ENCODE data around the gene IGSF22. TPM values are rescaled to one million over a fixed set of nuclear protein-coding genes. Genes with fewer than 3 reads are reported as not detected.
A peak's percentile ranks its signal among the peaks of the same experiment; 100 is the strongest.
"Not testable (repeated sequence)": the region's sequence is repeated elsewhere in the genome, so short reads cannot be mapped to it uniquely, and the experiment has no call there.

IGSF22 gene
- total and polyA plus RNA-seq, 8 donors = 0.16 to 1.2 (median 0.69) TPM

GRCh38 chr11:18696638-18697225 is 29.3 kb downstream of the IGSF22 start:
- H3K4me1 ChIP-seq = peaks cover 0 to 6% (median 0%) of the 10 kb centered on the region in 3 donors
- H3K4me3 ChIP-seq = no peak overlapping the region
- no peak for FAIRE-seq
- H3K36me3 ChIP-seq = no peaks in the 10 kb centered on the region
- H3K27ac ChIP-seq = no peak overlapping the region
- TF ChIP-seq CTCF (IDR thresholded peaks at IDR 0.05) = no peak
- H3K27me3 ChIP-seq = no peaks in the 10 kb centered on the region
- intact Hi-C loops (cut with DNase I) = no loop called here
- ATAC-seq = no peak
- no peak for DNase-seq
- H3K9me3 ChIP-seq = no peaks in the 10 kb centered on the region
- WGBS, 2 donors = 78 to 88% methylated on average over 2 of the region's 2 CpGs

GRCh38 chr11:18692941-18693760 is 32.8 kb downstream of the IGSF22 start:
- Histone ChIP-seq H3K27me3 (no peaks in the 10 kb centered on the region), H3K4me3 (no peak overlapping the region), H3K9me3 (no peaks in the 10 kb centered on the region), H3K27ac (no peak overlapping the region), H3K36me3 (no peaks in the 10 kb centered on the region), H3K4me1 (no peaks in the 10 kb centered on the region)
- no peak for FAIRE-seq
- DNase-seq = no peak
- TF ChIP-seq CTCF (IDR thresholded peaks at IDR 0.05) = no peak
- WGBS, 2 donors = 60 to 67% methylated on average over 9 of the region's 9 CpGs
- intact Hi-C loops (cut with DNase I) = no loop called here
- no peak for ATAC-seq

DNA sequence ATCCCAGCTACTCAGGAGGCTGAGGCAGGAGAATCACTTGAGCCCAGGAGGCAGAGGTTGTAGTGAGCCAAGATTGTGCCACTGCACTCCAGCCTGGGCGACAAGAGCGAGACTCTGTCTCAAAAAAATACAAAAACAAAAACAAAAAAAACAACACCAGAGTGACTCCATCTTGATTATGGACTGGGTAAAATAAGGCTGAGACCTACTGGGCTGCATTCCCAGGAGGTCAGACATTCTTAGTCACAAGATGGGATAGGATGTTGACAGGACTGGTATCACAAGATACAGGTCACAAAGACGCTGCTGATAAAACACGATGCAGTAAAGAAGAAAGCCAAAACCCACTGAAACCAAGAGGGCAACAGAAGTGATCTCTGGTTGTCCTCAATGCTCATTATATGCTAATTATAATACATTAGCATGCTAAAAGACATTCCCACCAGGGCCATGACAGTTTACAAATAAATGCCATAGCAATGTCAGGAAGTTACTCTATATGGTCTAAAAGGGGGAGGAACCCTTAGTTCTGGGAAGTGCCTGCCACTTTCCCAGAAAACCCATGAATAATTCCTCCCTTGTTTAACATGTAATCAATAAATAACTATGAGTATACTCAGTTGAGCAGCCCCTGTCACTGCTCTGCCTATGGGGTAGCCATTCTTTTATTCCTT is 34.4 kb downstream of the IGSF22 start:
- H3K27ac ChIP-seq; H3K27me3 ChIP-seq; H3K4me1 ChIP-seq; DNase-seq; H3K9me3 ChIP-seq; H3K4me3 ChIP-seq; intact Hi-C loops (cut with DNase I); H3K36me3 ChIP-seq; FAIRE-seq: not testable (repeated sequence)
- ATAC-seq = peak in 2 of 4 donors; percentile 51 to 67
- 63 to 64% methylated on average over 4 of the region's 4 CpGs for WGBS, 2 donors

- no peaks in the 10 kb centered on the region for H3K27me3 ChIP-seq
- H3K4me3 ChIP-seq = no peak overlapping the region
- peak in 1 of 6 donors; percentile 11 for DNase-seq
- intact Hi-C loops (cut with DNase I) = no loop called here
- no peak overlapping the region for H3K27ac ChIP-seq
- peaks cover 0 to 8% (median 0%) of the 10 kb centered on the region in 3 donors for H3K4me1 ChIP-seq
- no peak for FAIRE-seq
- peak in 2 of 4 donors; percentile 50 to 77 for ATAC-seq
- no peak for TF ChIP-seq CTCF (IDR thresholded peaks at IDR 0.05)
- no peaks in the 10 kb centered on the region for H3K9me3 ChIP-seq
- WGBS, 2 donors = 16 to 36% methylated on average over 1 of the region's 1 CpG
- H3K36me3 ChIP-seq = no peaks in the 10 kb centered on the region
These were observed 41.7 kb downstream of the IGSF22 start for GRCh38 chr11:18684267-18684666.

- DNase-seq = no peak
- Histone ChIP-seq H3K4me1 (peaks cover 0 to 8% (median 0%) of the 10 kb centered on the region in 3 donors), H3K27ac (no peak overlapping the region), H3K27me3 (no peaks in the 10 kb centered on the region), H3K36me3 (no peaks in the 10 kb centered on the region), H3K4me3 (no peak overlapping the region), H3K9me3 (no peaks in the 10 kb centered on the region)
- ATAC-seq = no peak
- WGBS, 2 donors = 96 to 98% methylated on average over 3 of the region's 3 CpGs
- intact Hi-C loops (cut with DNase I) = no loop called here
- no peak for TF ChIP-seq CTCF (IDR thresholded peaks at IDR 0.05)
- FAIRE-seq = no peak
These were observed 43.5 kb downstream of the IGSF22 start for GRCh38 chr11:18682466-18682865.

GRCh38 chr11:18681949-18682348 is 44.0 kb downstream of the IGSF22 start:
- ATAC-seq; H3K9me3 ChIP-seq; H3K27me3 ChIP-seq; H3K4me1 ChIP-seq; intact Hi-C loops (cut with DNase I); FAIRE-seq; DNase-seq; H3K4me3 ChIP-seq; H3K27ac ChIP-seq; H3K36me3 ChIP-seq: not testable (repeated sequence)
- 93 to 95% methylated on average over 1 of the region's 1 CpG for WGBS, 2 donors
